Heart left ventricle (tissue), 16 donors: ENCODE data around the gene SNED1. TPM values are rescaled to one million over a fixed set of nuclear protein-coding genes. Genes with fewer than 3 reads are reported as not detected.

Experiments
- ATAC-seq, 4 donors: fragments of 200-7000 bp; cut with Tn5 transposase; one replicate each; pipeline ENCODE4 v1.9.1; 2020 to 2022; ENCODE audit warnings: moderate library complexity in 4 of 4, mild to moderate bottlenecking in 3 of 4, moderate number of reproducible peaks in 1 of 4
- DNase-seq, 5 donors: peaks; one replicate each; pipeline ENCODE4 v3.0.0-alpha.2; 2020
- H3K27ac ChIP-seq, 12 donors: fragments of 200-600 bp; sonication (generic) in 4 of 12; one replicate each; pipeline versions ENCODE4 v1.5.0 to v1.8.0; 2016 to 2022; ENCODE audit warnings: mild to moderate bottlenecking in 2 of 12
- H3K27me3 ChIP-seq, 9 donors: fragments of 200-600 bp; sonication (generic) in 2 of 9; one replicate each; pipeline versions ENCODE4 v1.5.1 to v1.8.0; 2016 to 2022; ENCODE audit warnings: mild to moderate bottlenecking in 3 of 9
- H3K36me3 ChIP-seq, 9 donors: fragments of 200-600 bp; sonication (generic) in 2 of 9; one replicate each; pipeline versions ENCODE4 v1.5.0 to v1.8.0; 2018 to 2022; ENCODE audit warnings: mild to moderate bottlenecking in 2 of 9
- H3K4me1 ChIP-seq, 12 donors: fragments of 200-600 bp; sonication (generic) in 4 of 12; one replicate each; pipeline versions ENCODE4 v1.5.0 to v1.8.0; 2016 to 2022; ENCODE audit warnings: mild to moderate bottlenecking in 3 of 12
- H3K4me3 ChIP-seq, 12 donors: fragments of 200-600 bp; sonication (generic) in 4 of 12; one replicate each; pipeline versions ENCODE4 v1.5.0 to v1.8.0; 2017 to 2022; ENCODE audit warnings: mild to moderate bottlenecking in 9 of 12, moderate library complexity in 4 of 12
- H3K9me3 ChIP-seq, 12 donors: fragments of 200-600 bp; sonication (generic) in 4 of 12; one replicate each; pipeline versions ENCODE4 v1.5.0 to v1.8.0; 2016 to 2022; ENCODE audit warnings: mild to moderate bottlenecking in 1 of 12
- CTCF ChIP-seq, 12 donors: fragments of 200-600 bp; sonication (generic) in 4 of 12; IDR thresholded peaks; one replicate each; pipeline versions ENCODE4 v1.5.0 to v1.8.0; 2018 to 2022; ENCODE audit warnings: antibody characterized with exemption in 12 of 12, mild to moderate bottlenecking in 5 of 12
- POLR2A ChIP-seq, 2 donors: fragments of 450-650 bp; IDR thresholded peaks; one replicate each; pipeline ENCODE4 v1.6.1; 2017; ENCODE audit warnings: antibody characterized with exemption in 2 of 2, mild to moderate bottlenecking in 2 of 2, moderate library complexity in 2 of 2
- WGBS, 4 donors: extraction: QIAGEN DNeasy Blood & Tissue Kit in 2 of 4; methylation state at CpG; one replicate each; pipeline versions ENCODE4 v1.1.5 to v1.1.7; 2013 to 2018; 5-methylcytosine and 5-hydroxymethylcytosine counted together
- intact Hi-C, 10 donors: fragments of 100-400 bp; cut with DNase I; formaldehyde crosslinking; loops; one replicate each; pipeline versions ENCODE4 v1.11.1 to v1.14.2; 2022
- polyA plus RNA-seq, 2 donors: library from polyadenylated mRNA; stranded (reverse); fragments of 200-250 nt; gene quantifications; one replicate each; pipeline ENCODE4 v1.2.3, GENCODE V29; 2013
- total RNA-seq, 9 donors: library from RNA; depleted of rRNA in 2 of 9; stranded (reverse); fragments of >200 nt in 2 of 9; fragmentation: NEBNext Ultra II Directional in 3 of 9; extraction: Animal tissue kit (Norgen Biotek cat#: 25700) in 3 of 9; gene quantifications; one replicate each; pipeline versions ENCODE4 v1.1.0 to v1.2.4, GENCODE V29; 2016 to 2023
- donor health status: ischemic (EF 13 %, LVEDD 7.1; RV severe dilation, severe dysfunction).
- donor health status: healthy with polysubstance abuse.
- donor health status: DM: no; HTN: yes; CAD: no.
- donor health status: DM: no; HTN: no; CAD: no.
- donor health status: ischemic (EF 25% LVEDD 6.9; RV normal size, moderate dysfunction).
- donor health status: ischemic (EF 25% LVEDD 5.7; RV mildly dilated, moderate dysfunction).
- donor health status: healthy.
- donor health status: DM: yes; HTN: yes; CAD: no.
- donor health status: ischemic (EF 35%, LVEDD 5.7; RV mildly dilated, moderate dysfunction).
- donor health status: nonischemic (EF 11% LVEDD 7.7; RV severe dilation, severe dysfunction).
- donor health status: DM: yes; HTN: yes; CAD: no.
- donor health status: PGD.
- donor health status: ischemic (EF 29% LVEDD 5.4; RV normal size, mild dysfunction).
- donor health status: nonischemic (EF 23%, LVEDD 6.1; RV moderate dilation, normal function).

The SNED1 gene
- total and polyA plus RNA-seq, 11 donors, result 3.1 to 14.7 (median 4.9) TPM

- ATAC-seq (no peak), DNase-seq (no peak)
- intact Hi-C loops, result no loop called here
- H3K36me3 ChIP-seq, result no peaks in the 10 kb centered on the region
- H3K4me3 ChIP-seq, result no peak overlapping the region
- TF ChIP-seq CTCF (IDR thresholded peaks at IDR 0.05) (no peak), POLR2A (IDR thresholded peaks at IDR 0.05) (no peak)
- 93 to 98% (median 96%) methylated on average over 7 of the region's 7 CpGs for WGBS, 4 donors
- H3K27ac ChIP-seq, result no peak overlapping the region
- no peaks in the 10 kb centered on the region for H3K27me3 ChIP-seq
- H3K4me1 ChIP-seq, result no peaks in the 10 kb centered on the region
- H3K9me3 ChIP-seq, result no peaks in the 10 kb centered on the region
Measured at GRCh38 chr2:241131531-241131930, 133.1 kb downstream of the SNED1 start.

GRCh38 chr2:241132538-241133435 is 134.4 kb downstream of the SNED1 start:
- no peak overlapping the region for H3K27ac ChIP-seq
- ATAC-seq (no peak), DNase-seq (no peak)
- WGBS, 4 donors, result 93 to 97% (median 95%) methylated on average over 12 to 14 of the region's 14 CpGs
- no peaks in the 10 kb centered on the region for H3K4me1 ChIP-seq
- peaks cover 0 to 4% (median 0%) of the 10 kb centered on the region in 9 donors for H3K36me3 ChIP-seq
- intact Hi-C loops, result no loop called here
- TF ChIP-seq POLR2A (IDR thresholded peaks at IDR 0.05), result no peak
- no peak overlapping the region for H3K4me3 ChIP-seq
- H3K27me3 ChIP-seq, result no peaks in the 10 kb centered on the region
- no peaks in the 10 kb centered on the region for H3K9me3 ChIP-seq

- Histone ChIP-seq H3K27ac (no peak overlapping the region), H3K9me3 (no peaks in the 10 kb centered on the region), H3K4me1 (no peaks in the 10 kb centered on the region), H3K27me3 (no peaks in the 10 kb centered on the region), H3K36me3 (peaks cover 0 to 8% (median 0%) of the 10 kb centered on the region in 9 donors), H3K4me3 (no peak overlapping the region)
- WGBS, 4 donors, result 94 to 97% (median 95%) methylated on average over 8 to 10 of the region's 10 CpGs
- ATAC-seq (no peak), DNase-seq (no peak)
- TF ChIP-seq POLR2A (IDR thresholded peaks at IDR 0.05), result no peak
- no peak for TF ChIP-seq CTCF (IDR thresholded peaks at IDR 0.05)
- intact Hi-C loops, result no loop called here
Measured at GRCh38 chr2:241133436-241133820, 135.0 kb downstream of the SNED1 start.

- no peaks in the 10 kb centered on the region for H3K9me3 ChIP-seq
- no peak for TF ChIP-seq POLR2A (IDR thresholded peaks at IDR 0.05)
- TF ChIP-seq CTCF (IDR thresholded peaks at IDR 0.05), result no peak
- 84 to 97% (median 91%) methylated on average over 3 to 7 of the region's 7 CpGs for WGBS, 4 donors
- ATAC-seq, result no peak
- no peak for DNase-seq
- H3K27ac ChIP-seq, result no peak overlapping the region
- no peaks in the 10 kb centered on the region for H3K27me3 ChIP-seq
- no peaks in the 10 kb centered on the region for H3K4me1 ChIP-seq
- intact Hi-C loops, result no loop called here
- peaks cover 0 to 12% (median 0%) of the 10 kb centered on the region in 9 donors for H3K36me3 ChIP-seq
- H3K4me3 ChIP-seq, result no peak overlapping the region
Measured at GRCh38 chr2:241134711-241135110, 136.3 kb downstream of the SNED1 start.
